Epidermal melanocyte (primary cell): ENCODE results near the gene HMX1.

Experiments used
- DNase-seq: peaks from one replicate; pipeline ENCODE4 v3.0.0; 2011; ENCODE audit warnings: low spot score; ENCODE audit not compliant: insufficient read length

The HMX1 gene

DNA sequence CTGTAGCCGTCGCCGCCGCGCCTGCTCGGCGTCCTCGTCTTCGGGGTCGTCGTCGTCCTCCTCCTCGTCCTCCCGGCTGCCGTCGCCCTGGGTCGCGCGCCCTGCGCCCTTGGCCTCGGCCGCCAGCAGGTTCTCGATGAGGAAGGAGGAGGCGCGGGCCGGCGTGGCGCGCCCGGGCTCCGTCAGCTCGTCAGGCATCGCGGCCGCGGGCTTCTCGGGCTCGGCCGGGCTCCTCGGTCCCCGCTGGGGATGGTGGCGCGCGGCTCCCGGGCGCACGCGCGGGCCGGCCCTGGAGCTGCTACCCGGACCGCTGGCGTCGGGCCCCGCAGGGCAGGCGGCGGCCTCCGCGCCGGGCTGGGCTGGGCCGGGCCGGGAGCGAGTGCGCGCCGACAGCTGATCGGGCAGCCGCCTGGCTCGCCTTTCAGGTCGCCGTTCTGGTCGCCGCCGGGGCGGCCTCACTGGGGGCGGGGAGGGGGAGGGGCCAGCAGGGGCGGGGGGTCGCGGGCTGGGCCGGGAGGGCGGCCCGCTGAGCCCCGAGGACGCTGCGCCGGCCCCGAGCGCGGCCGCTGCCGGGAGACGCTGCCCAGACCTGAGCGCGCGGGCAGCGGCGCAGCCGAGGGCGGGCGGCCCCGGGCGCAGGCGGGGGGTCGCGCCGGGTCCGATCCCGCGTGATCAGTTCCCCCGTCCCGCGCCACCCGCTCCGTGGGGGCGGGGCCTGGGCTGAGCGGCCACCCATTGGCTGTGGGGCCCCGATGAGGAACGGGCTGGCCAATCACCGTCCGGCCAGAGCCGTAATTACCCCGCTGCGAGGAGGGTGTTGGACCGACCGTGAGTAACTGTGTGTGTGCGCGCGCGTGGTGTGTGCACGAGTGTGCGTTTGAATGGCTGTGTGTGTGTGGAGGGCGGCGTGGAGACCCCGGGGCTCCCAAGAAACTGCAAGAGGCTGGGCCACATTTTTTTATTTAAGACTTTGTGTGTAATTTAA is at the start of gene HMX1:
Gene HMX1 (minus strand): TSS at position 423 of the 985 bp plus-strand sequence. CDS start 225 bp downstream, at position 198.
- DNase-seq, result no peak

DNA sequence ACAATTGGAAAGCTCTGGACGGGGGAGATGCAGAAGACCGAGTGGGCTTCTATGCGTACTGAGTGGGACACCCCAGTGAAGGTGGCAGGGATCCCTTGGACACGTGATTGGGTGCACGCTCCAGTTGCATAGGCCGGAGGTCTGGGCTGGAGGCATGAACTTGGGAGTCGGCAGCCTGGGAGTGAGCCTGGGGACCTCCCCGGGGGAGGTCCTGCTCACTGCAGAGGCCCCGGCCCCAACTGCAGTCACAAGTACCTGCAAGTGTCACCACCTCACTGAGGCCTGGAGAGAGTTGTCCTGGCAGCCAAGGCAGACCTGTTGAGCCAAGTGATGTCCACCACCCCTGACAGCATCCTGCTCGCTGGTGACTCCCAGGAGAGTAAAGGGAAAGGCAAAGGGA is 49.3 kb upstream of the HMX1 start:
- DNase-seq, result no peak

DNA sequence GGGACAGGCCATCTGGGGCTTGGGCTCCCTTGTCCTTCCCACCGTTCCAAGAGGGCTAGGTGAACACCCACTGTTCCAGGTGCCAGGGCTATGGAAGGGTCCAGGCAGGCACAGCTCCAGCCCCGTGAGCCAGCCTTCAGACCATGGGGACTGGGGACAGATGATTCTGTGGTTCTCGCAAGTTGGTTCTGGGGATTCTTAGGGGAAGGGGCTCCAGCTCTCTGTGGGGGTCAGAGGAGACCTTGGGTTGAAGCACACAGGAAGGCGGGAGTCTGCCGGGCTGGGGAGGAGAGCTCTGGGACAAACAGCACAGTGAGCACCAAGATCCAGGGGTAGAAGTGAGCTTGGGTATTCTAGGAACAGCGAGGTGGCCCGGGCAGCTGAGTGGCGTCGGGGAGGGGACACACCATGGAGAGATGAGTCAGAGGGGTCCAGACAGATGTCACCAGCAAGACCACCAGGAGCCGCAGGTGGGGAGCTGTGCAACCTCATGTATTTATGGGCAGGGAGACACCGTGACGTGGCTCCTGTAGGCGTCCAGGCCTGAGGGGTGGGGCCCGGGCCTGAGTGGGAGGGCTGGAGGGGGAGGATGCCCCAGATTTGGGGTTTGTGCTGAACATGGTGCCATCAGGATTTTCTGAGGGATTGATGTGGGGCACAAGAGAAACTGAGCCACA is 48.8 kb upstream of the HMX1 start:
- no peak for DNase-seq

DNA sequence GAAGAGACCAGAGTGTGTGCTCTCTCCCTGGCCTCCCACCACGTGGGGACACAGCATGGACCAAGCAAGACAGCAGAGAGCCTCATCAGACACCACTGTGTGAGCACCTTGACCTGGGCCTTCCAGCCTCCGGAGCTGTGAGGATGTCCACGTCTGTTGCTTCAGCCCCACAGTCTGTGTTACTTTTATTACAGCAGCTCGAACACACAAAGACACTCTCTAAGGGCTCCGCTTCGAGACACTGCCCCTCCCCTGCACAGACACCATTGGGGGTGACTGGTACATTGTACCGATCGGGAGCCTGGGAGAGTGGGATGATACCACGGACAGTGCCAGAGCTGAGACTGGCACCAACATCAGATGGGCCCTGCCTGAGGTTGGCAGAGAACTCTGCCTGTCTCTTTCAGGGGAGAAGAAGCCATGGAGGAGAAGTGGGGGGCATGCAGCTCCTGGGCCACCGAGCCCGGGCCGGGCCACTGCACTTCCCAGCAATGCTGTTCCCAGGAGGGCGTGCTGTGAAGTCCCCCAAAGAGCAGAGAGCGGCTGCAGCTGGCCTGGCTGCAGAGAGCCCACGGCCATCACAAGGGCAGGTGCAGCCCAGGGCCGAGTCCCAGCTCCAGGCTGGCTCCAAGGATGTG is 48.1 kb upstream of the HMX1 start:
- no peak for DNase-seq

DNA sequence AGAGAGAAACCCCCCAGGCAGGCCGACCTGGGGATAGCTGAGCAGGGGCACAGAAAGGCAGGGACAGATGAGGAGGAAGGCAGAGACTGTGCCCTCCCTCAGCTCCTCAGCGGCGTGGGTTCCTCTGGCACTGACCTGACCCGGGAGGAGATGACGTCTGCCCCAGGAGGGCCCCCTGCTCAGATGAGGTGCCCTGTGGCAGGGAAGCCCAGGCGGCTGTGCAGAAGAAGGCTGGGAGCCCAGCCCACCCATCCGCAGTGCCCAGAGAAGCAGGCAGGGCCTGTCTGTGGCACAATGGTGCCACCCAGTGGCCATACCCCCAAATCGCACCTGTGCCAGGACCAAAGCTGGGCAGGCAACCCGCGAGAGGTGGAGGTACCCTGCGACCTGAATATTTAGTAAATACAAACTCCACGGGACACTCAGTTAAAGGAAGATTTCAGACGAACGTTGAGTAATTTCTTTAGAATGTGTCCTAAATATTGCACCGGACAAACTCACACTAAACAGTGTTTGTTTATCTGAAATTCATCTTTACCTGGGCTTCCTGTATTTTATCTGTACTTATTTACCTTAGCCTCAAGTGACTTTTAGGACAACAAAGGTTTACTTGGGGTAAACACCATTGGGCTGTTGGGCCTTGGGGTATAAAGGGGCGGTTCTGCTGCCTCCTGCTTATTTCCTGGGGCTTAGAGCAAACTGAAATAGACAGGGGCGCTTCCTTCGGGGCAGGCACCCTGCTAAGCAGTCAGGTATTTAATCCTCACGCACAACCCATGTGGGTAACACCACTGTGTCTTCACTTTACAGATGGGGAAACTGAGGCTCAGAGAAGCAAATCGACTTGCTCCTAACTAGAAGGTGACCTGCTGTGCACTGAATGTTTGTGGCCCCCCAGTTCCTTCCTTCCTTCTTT is 46.5 kb upstream of the HMX1 start:
- DNase-seq, result no peak

DNA sequence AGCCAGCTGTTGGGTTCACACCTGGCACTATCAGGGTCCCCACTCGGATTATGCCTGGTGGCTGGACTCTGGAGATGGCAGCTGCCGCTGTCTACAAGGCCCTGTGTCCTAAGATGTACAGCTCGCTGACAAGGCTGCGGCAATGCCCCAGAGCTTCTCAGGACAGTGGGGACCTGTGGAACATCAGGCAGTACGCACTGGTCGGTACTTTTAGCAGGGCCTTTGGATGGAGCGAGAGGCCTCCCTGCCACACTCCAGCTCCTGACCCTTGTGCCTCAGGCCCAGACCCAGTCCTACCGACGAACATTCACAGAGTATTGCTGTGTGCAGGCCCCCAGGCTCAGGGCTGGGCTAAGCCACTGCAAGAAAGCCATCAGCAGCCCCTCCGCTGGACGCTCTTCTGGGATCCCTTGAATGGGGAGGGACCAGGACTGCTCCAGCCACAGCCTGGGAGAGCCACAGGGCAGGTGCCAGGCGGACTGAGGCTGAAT is 45.7 kb upstream of the HMX1 start:
- DNase-seq, result no peak

DNA sequence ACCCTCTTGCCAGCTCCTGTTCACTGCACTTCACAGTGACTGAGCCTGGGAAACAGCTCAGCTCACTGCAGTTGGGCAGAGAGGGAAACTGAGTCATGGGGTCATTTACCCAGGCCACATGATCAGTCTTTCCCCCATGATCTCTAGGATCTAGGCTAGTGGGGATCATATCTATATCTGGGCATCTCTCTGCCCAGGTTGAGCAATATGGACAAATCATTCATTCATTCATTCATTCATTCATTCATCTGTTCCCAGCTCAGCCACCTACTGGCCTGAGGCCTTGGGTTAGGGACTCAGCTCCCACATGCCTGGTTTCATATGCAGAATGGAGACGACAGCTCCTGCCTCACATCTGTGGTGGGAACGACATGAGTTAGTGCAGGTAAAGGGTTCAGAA is 45.3 kb upstream of the HMX1 start:
- no peak for DNase-seq

DNA sequence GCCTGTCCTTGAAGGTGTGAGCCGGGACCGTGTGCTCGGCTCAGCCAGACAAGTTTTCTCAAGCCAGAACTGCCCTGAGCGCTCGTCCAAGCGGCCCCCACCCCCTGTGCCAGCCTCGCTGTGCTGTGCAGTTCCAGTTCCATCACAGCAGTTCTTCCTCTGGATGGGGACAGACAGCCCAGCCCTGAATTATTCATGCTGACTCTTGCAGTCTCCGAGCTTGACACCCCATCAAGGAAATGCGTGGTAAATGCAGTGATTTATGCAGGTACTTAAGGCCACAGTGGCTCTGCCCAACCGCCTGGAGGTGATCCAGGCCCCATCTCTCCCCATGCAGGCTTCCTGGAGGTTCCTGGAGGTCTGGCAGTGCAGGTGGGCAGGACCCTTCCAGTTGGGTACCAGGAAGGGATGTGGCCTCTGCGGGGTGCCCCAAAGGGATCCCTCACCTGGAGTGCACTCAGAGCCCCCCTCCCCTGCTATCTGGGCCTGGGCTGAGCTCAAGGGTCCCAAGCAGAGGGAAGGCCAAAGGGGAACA is 44.8 kb upstream of the HMX1 start:
- DNase-seq, result no peak

DNA sequence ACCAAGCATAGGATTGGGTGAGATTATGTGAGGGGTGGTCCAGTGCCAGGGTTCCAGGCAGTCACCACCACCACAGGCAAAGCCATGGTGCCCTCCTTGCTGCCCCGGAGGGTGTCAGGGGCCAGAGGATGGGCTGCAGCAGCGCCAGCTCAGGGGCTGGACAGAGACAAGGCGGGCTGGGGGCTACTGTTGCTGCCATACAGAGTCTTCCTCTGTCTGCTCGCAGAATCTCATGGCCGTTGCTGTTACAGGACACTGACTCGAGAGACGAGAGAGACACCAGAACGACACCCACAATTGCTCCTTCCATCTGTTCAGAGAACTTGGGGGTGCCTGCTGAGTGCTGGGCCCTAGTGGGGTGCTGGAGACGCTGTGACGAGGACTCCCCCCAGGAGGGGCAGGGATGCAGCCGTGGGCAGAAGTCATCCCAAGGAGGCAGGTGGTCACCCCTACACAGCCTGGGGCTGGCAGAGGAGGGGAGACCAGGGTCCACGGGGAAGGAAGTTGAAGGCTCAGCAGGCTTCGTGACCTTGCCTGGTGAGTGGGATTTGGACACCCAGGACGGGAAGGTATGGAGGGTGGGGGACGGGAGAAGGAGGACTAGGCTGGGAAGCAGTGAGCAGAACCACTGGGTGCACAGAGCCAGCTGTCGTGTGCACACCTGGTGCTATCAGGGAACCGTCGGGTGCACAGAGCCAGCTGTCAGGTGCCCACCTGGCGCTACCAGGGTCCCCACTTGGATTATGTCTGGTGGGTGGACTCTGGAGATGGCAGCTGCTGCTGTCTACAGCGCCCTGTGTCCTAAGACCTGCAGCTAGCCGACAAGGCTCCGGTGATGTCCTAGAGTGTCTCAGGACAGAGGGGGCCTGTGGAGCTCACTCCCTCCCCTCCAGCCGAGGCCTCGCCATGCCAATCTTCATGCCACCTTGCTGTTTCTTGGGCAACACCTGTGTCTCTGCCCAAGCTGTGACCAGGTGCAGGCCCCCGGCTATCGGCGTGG is 43.9 kb upstream of the HMX1 start:
- no peak for DNase-seq

DNA sequence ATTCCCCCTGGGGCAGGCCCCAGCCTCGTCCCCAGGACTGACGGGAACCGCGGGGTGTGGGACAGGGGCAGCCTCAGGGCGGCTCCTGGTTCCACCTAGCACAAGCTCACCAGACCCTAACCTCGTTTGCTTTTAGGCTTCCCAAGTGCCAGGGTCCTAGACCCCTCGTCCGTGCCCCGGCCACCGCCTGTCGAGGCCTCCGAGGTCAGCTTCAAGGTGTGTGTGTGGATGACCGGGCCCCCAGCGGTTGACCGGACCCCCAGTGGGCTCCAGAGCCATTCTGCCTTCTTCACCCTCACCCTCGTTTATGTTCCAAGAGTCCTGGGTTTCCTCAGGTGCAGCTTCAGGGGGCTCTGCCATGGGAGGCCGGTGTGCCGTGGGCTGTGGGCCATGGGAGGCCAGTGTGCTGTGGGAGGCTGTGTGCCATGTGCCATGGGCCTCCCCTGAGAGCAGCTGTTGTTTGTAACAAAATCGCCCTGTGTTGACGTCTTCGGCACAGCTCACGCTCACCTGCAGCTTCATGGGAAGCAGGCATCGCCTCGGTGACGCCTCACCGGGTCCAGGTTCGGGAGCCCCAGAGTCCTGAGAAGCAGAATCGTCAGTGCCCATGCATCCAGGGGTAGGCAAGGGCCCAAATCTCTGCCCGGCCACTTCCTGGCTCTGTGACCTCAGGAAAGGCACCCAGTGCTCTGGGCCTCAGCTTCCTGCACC is 43.0 kb upstream of the HMX1 start:
- DNase-seq, result no peak

DNA sequence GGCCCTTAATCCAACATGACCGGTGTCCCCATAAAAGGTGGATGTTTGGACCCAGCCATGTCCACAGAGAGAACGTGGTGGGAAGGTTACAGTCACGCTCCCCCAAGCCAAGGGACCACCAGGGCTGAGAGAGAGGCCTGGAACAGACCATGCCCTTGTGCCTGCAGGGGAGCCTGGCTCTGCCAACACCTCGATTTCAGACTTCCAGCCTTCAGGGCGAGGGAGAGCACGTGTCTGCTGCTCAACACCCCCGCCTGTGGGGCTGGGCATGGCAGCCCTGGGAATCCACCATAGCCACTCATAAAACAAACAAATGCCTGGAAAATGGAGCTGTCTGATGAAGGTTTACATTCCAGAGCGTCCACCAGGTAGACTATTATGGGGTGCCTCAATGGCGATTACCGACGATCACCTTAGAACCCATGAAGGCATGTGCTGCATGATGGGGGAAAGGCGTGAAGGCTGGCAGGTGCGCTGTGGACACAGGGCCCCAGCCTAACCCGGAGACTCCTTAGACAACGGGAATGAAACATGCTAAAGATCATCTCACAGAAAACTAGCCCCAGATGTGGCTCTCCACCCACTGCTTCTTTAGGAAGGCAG is 42.3 kb upstream of the HMX1 start:
- DNase-seq, result no peak

DNA sequence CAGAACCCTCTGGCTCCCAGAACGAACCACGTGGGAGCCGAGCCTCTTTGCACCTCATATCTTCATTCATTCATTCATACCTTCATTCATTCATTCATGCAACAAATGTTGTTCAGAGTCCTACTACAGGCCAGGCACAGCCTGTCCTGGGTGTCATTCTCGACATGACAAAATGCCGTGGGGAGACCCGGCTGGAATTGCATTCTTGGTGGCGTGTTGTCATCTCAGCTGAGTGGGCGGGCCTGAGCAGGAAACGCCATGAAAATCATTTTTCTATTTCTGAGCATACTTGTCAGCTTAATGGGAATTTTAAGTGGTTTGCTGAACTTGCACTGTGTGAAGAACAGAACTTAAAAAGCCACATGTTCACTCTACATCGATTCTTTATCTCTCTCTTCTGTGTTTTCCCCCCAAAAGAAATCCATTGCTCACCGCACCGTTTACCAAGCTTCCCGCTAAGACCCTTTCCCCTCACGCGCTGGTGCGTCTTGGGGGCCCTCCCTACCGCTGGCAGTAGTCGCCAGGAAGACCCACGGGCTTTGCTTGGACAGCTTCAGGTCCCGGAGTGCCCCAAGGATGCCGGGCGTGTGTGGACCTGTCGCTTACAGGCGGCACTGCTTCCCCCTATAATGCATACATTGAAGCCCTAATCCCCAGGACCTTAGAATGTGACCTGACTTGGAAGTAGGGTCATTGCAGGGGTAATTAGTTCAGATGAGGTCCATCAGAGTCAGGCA is 41.6 kb upstream of the HMX1 start:
- no peak for DNase-seq

DNA sequence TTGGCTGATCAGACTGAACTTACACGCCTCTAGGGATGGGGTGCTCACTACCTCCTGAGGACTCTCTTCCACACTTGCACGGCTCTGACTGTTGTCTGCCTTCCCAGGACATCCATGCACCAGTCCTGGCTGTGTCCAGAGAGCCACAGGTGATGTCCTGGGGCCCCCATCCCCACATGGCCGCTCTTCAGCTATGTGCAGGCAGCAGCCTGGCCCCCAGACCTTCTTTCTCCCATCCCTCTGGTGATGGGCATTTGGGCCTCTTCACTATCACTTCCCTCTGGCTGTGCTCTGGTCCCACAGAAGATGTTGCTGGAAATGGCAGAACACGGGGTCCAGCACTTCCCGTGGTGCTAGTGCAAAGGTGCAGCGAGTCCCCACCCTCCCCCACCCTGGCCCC is 40.9 kb upstream of the HMX1 start:
- no peak for DNase-seq

DNA sequence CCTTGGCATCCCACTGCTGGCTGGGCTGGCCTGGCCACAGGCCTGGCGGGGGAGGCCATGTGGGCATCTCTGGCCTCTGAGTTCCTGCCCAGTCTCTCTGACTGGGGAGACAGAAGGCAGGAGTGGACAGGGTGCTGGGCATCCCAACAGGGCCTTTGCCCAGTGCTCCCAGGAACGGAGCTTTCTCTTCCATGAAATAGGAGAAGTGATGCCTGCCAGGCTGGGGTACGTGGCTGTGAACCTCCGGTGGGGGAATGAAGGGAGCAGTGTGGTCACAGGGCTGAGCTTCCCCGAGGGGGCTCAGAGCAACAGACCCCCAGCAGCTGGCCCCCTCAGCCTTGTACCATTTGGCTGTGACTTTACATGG is 40.4 kb upstream of the HMX1 start:
- no peak for DNase-seq

DNA sequence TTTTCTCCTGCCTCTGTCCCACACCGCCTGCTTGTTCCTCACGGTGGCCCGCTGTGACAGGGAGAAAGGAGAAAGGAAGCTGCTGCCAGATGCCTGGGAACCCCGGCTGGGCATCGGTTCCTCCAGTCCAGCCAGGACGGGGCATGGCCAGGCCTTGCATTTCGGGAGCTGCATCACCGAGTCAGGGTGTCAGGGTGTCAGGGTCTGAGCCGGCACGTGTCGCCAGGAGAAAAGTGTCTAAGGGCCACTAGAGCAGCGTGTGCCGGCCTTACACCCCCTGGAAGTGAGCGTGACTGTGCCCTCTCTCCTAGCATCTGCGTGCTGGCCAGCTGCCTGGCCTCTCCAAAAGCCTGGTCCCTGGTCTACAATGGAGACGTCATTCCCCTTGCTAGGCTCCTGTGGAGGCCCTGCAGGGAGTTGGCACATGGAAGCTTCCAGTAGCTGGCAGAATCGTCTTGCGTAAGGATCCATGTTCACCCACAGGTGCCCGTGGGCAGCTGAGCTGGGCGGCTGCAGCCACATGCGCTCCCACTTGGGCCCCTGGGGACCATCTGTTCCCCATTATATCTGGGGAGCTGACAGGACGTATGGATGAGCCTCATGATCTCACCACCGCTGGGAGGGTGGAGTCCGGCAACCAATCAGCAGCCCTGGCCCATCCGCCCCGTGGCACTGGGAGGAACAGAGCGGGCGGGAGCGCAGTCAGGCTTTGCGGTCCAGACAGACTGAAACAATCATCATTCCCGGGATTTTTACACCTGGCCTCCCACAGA is 39.9 kb upstream of the HMX1 start:
- DNase-seq, result no peak

DNA sequence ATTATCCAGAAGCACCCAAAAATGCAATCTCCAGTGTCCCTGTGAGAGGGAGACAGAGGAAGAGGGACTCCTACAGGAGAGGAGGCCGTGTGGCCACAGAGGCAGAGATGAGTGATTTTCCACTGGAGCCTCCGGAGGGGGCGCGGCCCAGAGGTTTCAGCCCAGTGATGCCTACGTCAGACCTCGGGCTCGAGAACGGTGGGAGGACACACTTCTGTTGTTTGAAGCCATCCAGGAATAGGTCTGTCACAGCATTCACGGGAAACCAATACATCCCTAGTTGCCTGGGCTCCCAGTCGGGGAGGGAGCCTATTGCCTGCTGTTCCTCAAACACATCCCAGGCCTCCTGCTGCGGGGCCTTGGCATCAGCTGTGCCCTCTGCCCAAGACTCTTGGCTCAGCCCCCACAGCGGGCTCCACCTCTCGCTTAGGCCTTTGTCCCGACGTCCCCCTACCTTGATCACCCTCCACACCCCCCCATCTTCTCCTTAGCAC is 39.2 kb upstream of the HMX1 start:
- DNase-seq, result no peak
